Bronchial epithelial cell (primary cell): ENCODE measurements around the gene TSPAN19. TPM values are rescaled to one million over a fixed set of nuclear protein-coding genes. Genes with fewer than 3 reads are reported as not detected.

Experiments used
- DNase-seq: peaks from one replicate; pipeline ENCODE4 v3.0.0-alpha.2; 2010; ENCODE audit warnings: low read depth
- FAIRE-seq: peaks from 2 replicates; lab custom pipeline; 2011; peaks lifted over from hg19 to GRCh38; lab: Jason Lieb, UNC
- H3K27me3 ChIP-seq: 2 replicates; pipeline ENCODE4 v1.5.1; 2011; ENCODE audit warnings: low read length; ENCODE audit not compliant: control insufficient read depth, insufficient read depth
- H3K36me3 ChIP-seq: 2 replicates; pipeline ENCODE4 v1.5.1; 2011; ENCODE audit warnings: low read length; ENCODE audit not compliant: control insufficient read depth, insufficient read depth
- H3K4me3 ChIP-seq: 2 replicates; pipeline ENCODE4 v1.5.1; 2011; ENCODE audit warnings: mild to moderate bottlenecking, low read depth, low read length, control low read depth
- total RNA-seq: library from RNA; depleted of rRNA; stranded (reverse); fragments of >200 nt; gene quantifications from 2 replicates; pipeline ENCODE4 v1.2.1, GENCODE V29; 2014
- TF ChIP-seq, protein P1 (sequence below): IDR thresholded peaks from 2 replicates; pipeline ENCODE4 v1.5.1; 2011; ENCODE audit warnings: mild to moderate bottlenecking, moderate library complexity, low read length, control low read depth, inconsistent platforms; ENCODE audit not compliant: insufficient read depth, severe bottlenecking

TSPAN19 gene
- total RNA-seq, result under 0.01 TPM in 1 of 2 replicates, not detected in the other

DNA sequence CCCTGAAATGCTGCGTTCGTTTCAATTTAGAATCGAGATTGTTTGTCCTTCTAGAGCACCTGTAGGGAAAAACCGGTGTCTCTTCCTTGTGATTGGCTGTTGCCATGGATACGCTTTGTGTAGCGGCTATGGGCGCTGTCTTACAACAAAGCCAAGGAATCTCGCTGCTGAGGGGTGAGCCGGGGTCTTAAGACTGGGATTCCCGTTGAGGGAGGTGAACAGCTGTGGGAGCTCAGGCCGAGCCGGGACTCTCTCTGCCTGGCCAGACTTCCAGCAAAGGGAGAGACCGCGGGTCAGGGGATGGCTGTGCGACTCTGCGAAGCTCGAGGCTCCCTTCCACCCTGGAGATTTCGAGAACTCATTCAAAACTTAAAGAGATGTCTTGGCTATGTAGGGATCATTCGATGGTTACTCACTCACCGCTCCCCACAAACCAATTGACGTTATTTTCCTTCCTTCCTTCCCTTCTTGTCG is at the start of gene TSPAN19, which contains the start of gene LRRIQ1:
Gene TSPAN19 (minus strand): TSS at position 44 of the 474 bp plus-strand sequence. CDS start 6,331 bp downstream, outside the sequence.
Gene LRRIQ1 (plus strand): TSS at position 118 of the 474 bp plus-strand sequence. CDS start 1,826 bp downstream, outside the sequence.
- Histone ChIP-seq H3K27me3 (peaks cover 1% of the 10 kb centered on the region), H3K4me3 (peak within 1 kb of the TSS; percentile 59), H3K36me3 (no peaks in the 10 kb centered on the region)
- TF ChIP-seq, protein P1, sequence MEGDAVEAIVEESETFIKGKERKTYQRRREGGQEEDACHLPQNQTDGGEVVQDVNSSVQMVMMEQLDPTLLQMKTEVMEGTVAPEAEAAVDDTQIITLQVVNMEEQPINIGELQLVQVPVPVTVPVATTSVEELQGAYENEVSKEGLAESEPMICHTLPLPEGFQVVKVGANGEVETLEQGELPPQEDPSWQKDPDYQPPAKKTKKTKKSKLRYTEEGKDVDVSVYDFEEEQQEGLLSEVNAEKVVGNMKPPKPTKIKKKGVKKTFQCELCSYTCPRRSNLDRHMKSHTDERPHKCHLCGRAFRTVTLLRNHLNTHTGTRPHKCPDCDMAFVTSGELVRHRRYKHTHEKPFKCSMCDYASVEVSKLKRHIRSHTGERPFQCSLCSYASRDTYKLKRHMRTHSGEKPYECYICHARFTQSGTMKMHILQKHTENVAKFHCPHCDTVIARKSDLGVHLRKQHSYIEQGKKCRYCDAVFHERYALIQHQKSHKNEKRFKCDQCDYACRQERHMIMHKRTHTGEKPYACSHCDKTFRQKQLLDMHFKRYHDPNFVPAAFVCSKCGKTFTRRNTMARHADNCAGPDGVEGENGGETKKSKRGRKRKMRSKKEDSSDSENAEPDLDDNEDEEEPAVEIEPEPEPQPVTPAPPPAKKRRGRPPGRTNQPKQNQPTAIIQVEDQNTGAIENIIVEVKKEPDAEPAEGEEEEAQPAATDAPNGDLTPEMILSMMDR, result no peak
- no peak for FAIRE-seq
- DNase-seq, result peak; percentile 85

DNA sequence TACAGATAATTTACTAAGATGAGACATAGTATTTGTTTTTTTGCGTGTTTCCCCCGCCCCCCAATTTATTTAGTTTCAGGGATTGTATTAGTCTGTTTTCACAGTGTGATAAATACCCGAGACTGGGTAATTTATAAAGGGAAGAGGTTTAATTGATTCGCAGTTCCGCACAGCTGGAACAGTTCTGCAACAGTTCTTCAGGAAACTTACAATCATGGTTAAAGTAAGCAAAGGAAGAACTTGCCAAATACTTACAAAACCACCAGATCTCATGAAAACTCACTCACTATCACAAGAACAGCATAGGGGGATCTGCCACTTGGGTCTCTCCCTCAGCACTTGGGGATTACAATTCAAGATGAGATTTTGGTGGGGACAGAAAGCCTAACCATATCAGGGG is 49.0 kb upstream of the TSPAN19 start:
- FAIRE-seq (no peak), DNase-seq (no peak)
- Histone ChIP-seq H3K4me3 (no peak overlapping the region), H3K27me3 (peaks cover 2% of the 10 kb centered on the region), H3K36me3 (no peaks in the 10 kb centered on the region)
- TF ChIP-seq, protein P1, result no peak

DNA sequence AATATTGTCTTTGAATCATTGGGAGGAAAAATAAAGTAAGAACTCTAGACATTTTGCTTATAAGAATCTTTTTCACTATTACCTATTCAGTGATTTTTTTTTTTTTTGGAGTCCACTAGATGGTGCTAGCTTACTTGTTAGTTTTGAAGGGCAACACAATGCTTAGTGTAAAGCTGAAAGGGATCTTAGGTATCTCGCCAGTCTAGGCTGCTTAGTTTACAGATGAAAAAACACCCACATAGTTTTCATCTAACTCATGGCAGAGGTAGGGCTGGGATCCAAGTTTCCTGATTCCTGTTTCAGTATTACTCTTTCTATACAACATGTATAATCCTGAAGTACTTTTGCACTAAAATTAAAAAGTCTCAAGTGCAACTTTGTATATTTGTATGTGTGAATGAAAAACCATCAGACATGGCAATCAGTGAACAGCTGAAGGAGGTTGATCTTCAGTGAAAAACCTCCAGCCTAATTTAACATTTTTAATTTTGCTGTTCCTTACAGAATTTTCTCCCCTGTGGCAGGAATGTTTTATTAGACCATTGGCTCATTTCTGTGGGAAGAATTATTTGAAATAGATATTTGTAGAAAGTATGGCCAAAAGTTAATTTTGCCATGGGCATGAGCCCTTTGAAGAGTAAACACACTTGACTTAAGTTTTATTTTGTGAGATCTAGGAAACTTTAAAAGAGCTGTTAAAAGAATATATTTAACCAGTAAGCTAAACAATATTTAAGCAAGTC is 40.8 kb upstream of the TSPAN19 start:
- TF ChIP-seq, protein P1, result peak; percentile 43
- DNase-seq, result peak; percentile 96
- FAIRE-seq, result no peak
- no peaks in the 10 kb centered on the region for H3K36me3 ChIP-seq
- H3K4me3 ChIP-seq, result no peak overlapping the region
- H3K27me3 ChIP-seq, result no peaks in the 10 kb centered on the region

DNA sequence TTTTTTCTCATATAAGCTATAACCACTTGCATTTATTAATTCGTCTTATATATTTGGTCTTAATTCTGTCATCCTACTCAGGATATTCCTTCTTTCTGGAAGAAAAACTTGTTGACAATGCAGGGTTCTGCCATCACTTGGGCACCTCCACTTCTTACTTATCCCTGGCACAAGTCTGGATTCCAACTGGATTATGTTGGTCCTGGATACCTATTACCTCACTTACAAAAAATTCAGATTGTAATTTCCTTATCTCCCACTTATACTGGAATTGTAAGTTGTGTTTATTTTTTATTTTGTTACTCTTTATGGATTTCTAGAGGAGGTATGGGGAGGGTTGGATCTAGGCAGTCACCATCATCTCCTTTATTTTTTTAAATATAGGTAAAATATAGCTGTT is 36.7 kb upstream of the TSPAN19 start:
- TF ChIP-seq, protein P1, result no peak
- Histone ChIP-seq H3K36me3 (no peaks in the 10 kb centered on the region), H3K4me3 (no peak overlapping the region), H3K27me3 (no peaks in the 10 kb centered on the region)
- no peak for DNase-seq
- no peak for FAIRE-seq

DNA sequence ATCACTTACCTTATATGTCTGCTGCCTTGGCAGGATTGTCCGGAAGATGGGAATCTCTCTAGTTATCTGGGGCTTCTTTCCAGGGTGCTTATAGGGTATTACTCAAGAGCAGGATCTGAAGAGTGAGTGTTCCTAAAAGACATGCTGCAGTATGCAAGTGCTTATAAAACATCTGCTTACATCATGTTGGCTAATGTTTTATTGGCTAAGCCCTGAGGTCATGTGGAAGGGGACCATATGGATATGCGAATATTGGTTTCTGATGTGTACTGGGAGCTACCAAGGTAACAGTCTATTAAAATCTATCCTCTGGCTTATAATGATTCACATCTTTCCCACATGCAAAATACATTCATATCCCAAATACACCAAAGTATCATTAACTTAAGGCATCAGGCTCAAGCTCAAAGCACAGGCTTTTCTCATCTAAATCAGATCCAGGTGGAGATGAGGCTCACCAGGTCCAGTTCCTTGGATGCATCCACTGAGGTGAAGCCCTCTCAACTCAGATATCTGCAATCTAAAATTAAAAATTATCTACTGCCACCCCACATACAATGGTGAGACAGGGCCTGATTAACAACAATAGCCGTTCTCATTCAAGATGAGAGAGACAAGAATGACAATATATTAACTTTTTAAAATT is 29.9 kb upstream of the TSPAN19 start:
- TF ChIP-seq, protein P1, result no peak
- DNase-seq (no peak), FAIRE-seq (no peak)

More for the DNA sequence above, 29.9 kb upstream of the TSPAN19 start:
- Histone ChIP-seq H3K36me3 (no peaks in the 10 kb centered on the region), H3K4me3 (no peak overlapping the region), H3K27me3 (no peaks in the 10 kb centered on the region)
